Left ventricle myocardium inferior (tissue), 1 donor: Measurements from ENCODE around the gene ZNF609. TPM values are rescaled to one million over a fixed set of nuclear protein-coding genes. Genes with fewer than 3 reads are reported as not detected.

ENCODE experiments used
- DNase-seq: peaks from one replicate; pipeline ENCODE4 v3.0.0-alpha.2; 2020
- H3K27ac ChIP-seq: fragments of 200-600 bp; replicated peaks from 2 replicates; pipeline ENCODE4 v1.8.0; 2021
- H3K27me3 ChIP-seq: fragments of 200-600 bp; 2 replicates; pipeline ENCODE4 v1.8.0; 2021; ENCODE audit warnings: low read depth
- H3K36me3 ChIP-seq: fragments of 200-600 bp; 2 replicates; pipeline ENCODE4 v1.8.0; 2021
- H3K4me1 ChIP-seq: fragments of 200-600 bp; 2 replicates; pipeline ENCODE4 v1.8.0; 2021
- H3K4me3 ChIP-seq: fragments of 200-600 bp; 2 replicates; pipeline ENCODE4 v1.8.0; 2021; ENCODE audit warnings: mild to moderate bottlenecking, moderate library complexity
- H3K9me3 ChIP-seq: fragments of 200-600 bp; replicated peaks from 2 replicates; pipeline ENCODE4 v1.8.0; 2021
- intact Hi-C: fragments of 100-400 bp; cut with micrococcal nuclease; formaldehyde crosslinking; loops from one replicate; pipeline ENCODE4 v1.11.0; 2022
- total RNA-seq: library from RNA; stranded (reverse); fragmentation: NEBNext Ultra II Directional; extraction: Animal tissue kit (Norgen Biotek cat#: 25700); gene quantifications from one replicate; pipeline ENCODE4 v1.2.1, GENCODE V29; 2021
- TF ChIP-seq, protein P1 (sequence below): fragments of 200-600 bp; IDR thresholded peaks from 2 replicates; pipeline ENCODE4 v1.8.0; 2021; ENCODE audit warnings: antibody characterized with exemption, mild to moderate bottlenecking, borderline replicate concordance
- donor health status: DM: no; HTN: yes; CAD: no; lungs with severe emphysema.

The ZNF609 gene
- total RNA-seq, 1 donor from 2014 or later = 14.7 TPM

DNA sequence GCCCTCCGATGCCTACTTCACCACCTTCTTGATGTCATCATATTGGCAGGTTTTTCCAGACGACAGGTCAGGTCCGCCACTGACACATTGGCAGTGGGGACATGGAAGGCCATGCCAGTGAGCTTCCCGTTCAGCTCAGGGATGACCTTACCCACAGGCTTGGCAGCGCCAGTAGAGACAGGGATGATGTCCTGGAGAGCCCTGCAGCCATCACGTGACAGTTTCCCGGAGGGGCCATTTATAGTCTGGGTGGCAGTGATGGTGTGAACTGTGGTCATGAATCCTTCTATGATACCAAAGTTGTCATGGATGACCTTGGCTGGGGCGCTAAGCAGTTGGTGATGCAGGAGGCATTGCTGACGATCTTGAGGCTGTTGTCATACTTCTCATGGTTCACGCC lies 68.5 kb downstream of the ZNF609 start:
- TF ChIP-seq, protein P1, sequence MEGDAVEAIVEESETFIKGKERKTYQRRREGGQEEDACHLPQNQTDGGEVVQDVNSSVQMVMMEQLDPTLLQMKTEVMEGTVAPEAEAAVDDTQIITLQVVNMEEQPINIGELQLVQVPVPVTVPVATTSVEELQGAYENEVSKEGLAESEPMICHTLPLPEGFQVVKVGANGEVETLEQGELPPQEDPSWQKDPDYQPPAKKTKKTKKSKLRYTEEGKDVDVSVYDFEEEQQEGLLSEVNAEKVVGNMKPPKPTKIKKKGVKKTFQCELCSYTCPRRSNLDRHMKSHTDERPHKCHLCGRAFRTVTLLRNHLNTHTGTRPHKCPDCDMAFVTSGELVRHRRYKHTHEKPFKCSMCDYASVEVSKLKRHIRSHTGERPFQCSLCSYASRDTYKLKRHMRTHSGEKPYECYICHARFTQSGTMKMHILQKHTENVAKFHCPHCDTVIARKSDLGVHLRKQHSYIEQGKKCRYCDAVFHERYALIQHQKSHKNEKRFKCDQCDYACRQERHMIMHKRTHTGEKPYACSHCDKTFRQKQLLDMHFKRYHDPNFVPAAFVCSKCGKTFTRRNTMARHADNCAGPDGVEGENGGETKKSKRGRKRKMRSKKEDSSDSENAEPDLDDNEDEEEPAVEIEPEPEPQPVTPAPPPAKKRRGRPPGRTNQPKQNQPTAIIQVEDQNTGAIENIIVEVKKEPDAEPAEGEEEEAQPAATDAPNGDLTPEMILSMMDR = no peak
- H3K36me3 ChIP-seq = no peaks in the 10 kb centered on the region
- no peak overlapping the region for H3K27ac ChIP-seq
- H3K9me3 ChIP-seq = no peaks in the 10 kb centered on the region
- no peak overlapping the region for H3K4me3 ChIP-seq
- DNase-seq = no peak
- no peaks in the 10 kb centered on the region for H3K27me3 ChIP-seq
- intact Hi-C loops = no loop called here
- H3K4me1 ChIP-seq = peaks cover 16% of the 10 kb centered on the region

DNA sequence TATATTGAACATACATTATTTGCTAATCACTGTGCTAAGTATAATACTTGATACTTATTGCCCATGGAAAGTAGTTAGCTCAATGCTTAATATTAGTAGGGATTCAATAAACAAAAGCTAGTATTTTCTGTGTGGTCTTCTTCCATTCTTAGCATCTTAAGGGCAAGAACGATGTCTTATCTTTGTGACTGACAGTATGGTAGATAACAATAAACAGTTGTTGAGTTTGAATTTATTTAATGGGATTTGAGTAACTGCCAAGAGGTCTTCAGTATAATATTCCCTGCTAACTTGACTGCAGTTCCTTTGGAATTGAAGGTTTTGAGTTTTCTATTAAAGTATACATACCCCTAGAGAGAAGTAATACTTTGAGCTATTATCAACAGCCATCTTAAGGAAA lies 70.1 kb downstream of the ZNF609 start:
- H3K4me3 ChIP-seq = no peak overlapping the region

DNA sequence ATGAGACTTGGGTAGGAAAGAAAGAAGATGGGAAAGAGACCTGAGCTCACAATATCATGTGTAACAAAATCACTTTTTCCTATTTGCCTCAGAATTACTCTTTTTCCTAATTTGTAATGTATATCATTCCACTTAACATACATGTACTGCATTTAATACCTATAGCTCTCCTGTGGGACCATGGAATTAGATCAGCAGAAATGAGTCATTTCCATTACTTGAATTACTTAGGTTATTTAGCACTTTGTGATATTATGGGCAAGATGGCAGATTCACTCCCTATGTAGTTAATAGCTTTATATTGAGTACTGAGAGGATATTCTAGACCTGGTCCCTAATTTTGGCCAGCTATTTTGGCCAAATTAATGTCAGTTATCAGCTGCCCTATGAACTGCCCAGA lies 70.5 kb downstream of the ZNF609 start:
- no peak for DNase-seq
- no peak overlapping the region for H3K27ac ChIP-seq
- no peaks in the 10 kb centered on the region for H3K36me3 ChIP-seq
- H3K9me3 ChIP-seq = no peaks in the 10 kb centered on the region
- H3K4me3 ChIP-seq = no peak overlapping the region
- H3K27me3 ChIP-seq = no peaks in the 10 kb centered on the region
- TF ChIP-seq, protein P1 = no peak
- intact Hi-C loops = no loop called here
- H3K4me1 ChIP-seq = peaks cover 24% of the 10 kb centered on the region

More for the DNA sequence above, 70.1 kb downstream of the ZNF609 start:
- DNase-seq = no peak
- Histone ChIP-seq H3K36me3 (no peaks in the 10 kb centered on the region), H3K9me3 (no peaks in the 10 kb centered on the region), H3K4me1 (peaks cover 20% of the 10 kb centered on the region), H3K27ac (no peak overlapping the region), H3K27me3 (no peaks in the 10 kb centered on the region)
- TF ChIP-seq, protein P1 = no peak
- intact Hi-C loops = no loop called here

DNA sequence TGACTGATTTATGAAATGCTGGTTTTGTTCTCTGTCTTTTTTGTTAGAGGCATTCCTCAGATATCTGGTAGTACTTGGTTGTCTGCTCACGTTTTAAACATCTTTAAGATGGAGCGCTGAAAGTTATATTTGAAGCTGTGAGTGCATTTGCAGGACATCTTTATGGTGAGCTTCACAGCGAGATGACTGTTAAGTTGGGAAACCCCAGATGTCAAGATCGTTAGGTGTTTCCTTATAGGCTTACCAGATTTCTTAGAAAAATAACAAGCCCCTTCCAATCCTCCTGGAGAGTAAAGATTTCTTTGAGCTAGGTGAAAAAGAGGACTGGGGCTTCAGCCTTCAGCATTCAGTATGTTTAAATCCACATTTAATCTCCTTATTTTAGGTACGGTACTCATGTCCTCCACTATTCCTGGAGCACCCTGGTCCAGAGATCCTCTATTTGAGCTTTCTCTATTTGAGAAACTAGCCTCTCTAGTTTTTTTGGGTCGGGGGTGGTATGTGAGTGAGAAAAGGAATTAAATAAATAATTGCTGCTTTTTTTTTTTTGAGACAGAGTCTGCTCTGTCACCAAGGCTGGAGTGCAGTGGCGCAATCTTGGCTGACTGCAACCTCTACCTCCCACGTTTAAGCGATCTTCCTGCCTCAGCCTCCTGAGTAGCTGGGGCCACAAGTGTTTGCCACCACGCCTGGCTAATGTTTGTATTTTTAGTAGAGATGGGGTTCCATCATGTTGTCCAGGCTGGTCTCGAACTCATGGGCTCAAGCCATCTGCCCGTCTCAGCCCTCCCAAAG lies 72.3 kb downstream of the ZNF609 start:
- H3K4me1 ChIP-seq = peaks cover 29% of the 10 kb centered on the region
- intact Hi-C loops = no loop called here
- no peak overlapping the region for H3K27ac ChIP-seq
- no peak overlapping the region for H3K4me3 ChIP-seq
- DNase-seq = no peak
- no peaks in the 10 kb centered on the region for H3K27me3 ChIP-seq
- no peaks in the 10 kb centered on the region for H3K36me3 ChIP-seq
- no peaks in the 10 kb centered on the region for H3K9me3 ChIP-seq
- TF ChIP-seq, protein P1 = no peak

DNA sequence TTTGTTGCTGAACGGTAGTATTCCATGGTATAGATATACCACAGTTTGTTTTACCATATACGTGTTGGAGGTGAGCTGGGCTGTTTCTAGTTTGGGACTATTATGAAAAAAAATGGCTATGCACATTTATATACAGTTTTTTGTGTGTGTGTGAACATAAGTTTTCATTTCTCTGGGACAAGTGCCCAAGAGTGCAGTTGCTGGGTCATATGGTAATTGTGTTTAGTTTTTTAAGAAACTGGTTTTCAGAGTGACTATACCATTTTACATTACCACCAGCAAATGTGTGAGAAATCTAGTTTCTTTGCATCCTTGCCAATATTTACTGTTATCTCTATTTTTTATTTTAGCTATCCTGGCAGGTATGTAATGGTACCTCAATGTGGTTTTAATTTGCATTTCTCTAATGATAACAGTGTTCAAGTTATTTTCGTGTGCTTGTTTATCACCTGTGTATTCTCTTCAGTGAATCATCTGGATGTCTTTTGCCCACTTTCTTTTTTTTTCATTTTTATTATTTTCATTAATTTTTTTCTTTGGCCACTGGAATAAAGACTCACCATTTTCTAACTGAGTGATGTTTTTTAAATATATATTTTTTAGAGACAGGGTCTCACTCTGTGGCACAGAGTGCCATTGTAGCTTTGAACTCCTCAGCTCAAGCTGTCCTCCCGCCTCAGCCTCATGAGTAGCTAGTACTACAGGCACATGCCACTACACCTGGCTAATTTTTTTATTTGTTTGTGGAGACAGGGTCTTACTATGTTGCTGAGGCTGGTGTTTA lies 75.3 kb downstream of the ZNF609 start:
- Histone ChIP-seq H3K4me1 (peaks cover 23% of the 10 kb centered on the region), H3K36me3 (no peaks in the 10 kb centered on the region), H3K9me3 (no peaks in the 10 kb centered on the region), H3K27me3 (no peaks in the 10 kb centered on the region), H3K27ac (no peak overlapping the region), H3K4me3 (no peak overlapping the region)
- TF ChIP-seq, protein P1 = no peak
- no peak for DNase-seq
- intact Hi-C loops = no loop called here
